Measurements from ENCODE around the gene PPIL4. TPM values are rescaled to one million over a fixed set of nuclear protein-coding genes. Genes with fewer than 3 reads are reported as not detected.

Gene PPIL4
- total RNA-seq, 1 experiment from 2014 or later = 27.7 TPM

DNA sequence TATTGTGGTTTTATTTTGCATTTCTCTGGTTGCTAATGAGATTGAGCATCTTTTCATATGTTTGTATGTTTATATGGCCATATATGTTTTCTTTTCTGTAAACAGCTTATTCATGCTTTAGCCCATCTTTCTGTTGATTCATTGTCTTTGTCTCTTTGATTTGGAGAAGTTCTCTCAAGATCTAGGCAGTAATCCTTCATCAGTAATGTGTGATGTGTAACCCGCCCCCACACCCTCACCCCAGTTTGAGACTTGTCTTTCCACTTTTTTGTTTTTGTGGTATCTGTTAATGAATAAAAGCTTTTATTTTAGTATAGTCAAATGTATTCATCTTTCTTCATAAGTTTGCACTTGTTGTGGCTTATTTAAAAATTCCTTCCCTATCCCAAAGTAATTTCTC, 87.0 kb downstream of the PPIL4 start:
- ATAC-seq (no peak), DNase-seq (ENCODE audit: low spot score) (no peak)
- ChIA-PET CTCF (interaction anchor here (1.4 kb wide), 1 partner anchor 27 kb away, joined by 4 read pairs; no protein-coding TSS in a partner anchor), POLR2A (no interaction called here)
- no peak for TF ChIP-seq E2F5 (CRISPR knock-in tag; IDR thresholded peaks at IDR 0.05)
- TF ChIP-seq TCF7 (CRISPR knock-in tag; IDR thresholded peaks at IDR 0.05; ENCODE audit: low read depth) = no peak
- no peak for TF ChIP-seq MAX (CRISPR knock-in tag; IDR thresholded peaks at IDR 0.05)
- Mint-ChIP-seq H3K9me3 (no peaks in the 10 kb centered on the region), H3K27ac (no peak overlapping the region), H3K36me3 (no peaks in the 10 kb centered on the region), H3K4me3 (no peak overlapping the region), H3K27me3 (ENCODE audit: low read depth) (no peaks in the 10 kb centered on the region; the same call in 1 of the 2 replicates), H3K4me1 (no peaks in the 10 kb centered on the region)

DNA sequence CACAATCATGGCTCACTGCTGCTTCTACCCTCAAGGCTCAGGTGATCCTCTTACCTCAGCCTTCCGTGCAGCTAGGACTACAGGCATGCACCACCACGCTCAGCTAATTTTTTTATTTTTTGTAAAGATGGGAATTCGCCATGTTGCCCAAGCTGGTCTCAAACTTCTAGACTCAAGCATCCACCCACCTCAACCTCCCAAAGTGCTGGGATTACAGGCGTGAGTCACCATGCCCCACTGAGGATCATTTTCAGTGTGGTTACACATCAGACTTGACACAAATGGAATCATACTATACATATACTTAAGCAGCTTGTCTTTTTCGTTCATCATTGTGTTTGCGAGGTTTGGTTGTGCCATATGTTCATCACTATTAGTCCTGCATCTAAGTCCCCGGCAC, 87.6 kb downstream of the PPIL4 start:
- TF ChIP-seq ZSCAN18 (CRISPR knock-in tag; IDR thresholded peaks at IDR 0.05) (no peak), MAX (CRISPR knock-in tag; IDR thresholded peaks at IDR 0.05) (no peak), FOXP4 (CRISPR knock-in tag; IDR thresholded peaks at IDR 0.05) (no peak), NFATC4 (CRISPR knock-in tag; IDR thresholded peaks at IDR 0.05) (no peak), FOXK1 (CRISPR knock-in tag; IDR thresholded peaks at IDR 0.05) (no peak)
- TF ChIP-seq, protein P1, sequence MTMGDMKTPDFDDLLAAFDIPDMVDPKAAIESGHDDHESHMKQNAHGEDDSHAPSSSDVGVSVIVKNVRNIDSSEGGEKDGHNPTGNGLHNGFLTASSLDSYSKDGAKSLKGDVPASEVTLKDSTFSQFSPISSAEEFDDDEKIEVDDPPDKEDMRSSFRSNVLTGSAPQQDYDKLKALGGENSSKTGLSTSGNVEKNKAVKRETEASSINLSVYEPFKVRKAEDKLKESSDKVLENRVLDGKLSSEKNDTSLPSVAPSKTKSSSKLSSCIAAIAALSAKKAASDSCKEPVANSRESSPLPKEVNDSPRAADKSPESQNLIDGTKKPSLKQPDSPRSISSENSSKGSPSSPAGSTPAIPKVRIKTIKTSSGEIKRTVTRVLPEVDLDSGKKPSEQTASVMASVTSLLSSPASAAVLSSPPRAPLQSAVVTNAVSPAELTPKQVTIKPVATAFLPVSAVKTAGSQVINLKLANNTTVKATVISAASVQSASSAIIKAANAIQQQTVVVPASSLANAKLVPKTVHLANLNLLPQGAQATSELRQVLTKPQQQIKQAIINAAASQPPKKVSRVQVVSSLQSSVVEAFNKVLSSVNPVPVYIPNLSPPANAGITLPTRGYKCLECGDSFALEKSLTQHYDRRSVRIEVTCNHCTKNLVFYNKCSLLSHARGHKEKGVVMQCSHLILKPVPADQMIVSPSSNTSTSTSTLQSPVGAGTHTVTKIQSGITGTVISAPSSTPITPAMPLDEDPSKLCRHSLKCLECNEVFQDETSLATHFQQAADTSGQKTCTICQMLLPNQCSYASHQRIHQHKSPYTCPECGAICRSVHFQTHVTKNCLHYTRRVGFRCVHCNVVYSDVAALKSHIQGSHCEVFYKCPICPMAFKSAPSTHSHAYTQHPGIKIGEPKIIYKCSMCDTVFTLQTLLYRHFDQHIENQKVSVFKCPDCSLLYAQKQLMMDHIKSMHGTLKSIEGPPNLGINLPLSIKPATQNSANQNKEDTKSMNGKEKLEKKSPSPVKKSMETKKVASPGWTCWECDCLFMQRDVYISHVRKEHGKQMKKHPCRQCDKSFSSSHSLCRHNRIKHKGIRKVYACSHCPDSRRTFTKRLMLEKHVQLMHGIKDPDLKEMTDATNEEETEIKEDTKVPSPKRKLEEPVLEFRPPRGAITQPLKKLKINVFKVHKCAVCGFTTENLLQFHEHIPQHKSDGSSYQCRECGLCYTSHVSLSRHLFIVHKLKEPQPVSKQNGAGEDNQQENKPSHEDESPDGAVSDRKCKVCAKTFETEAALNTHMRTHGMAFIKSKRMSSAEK (CRISPR knock-in tag; IDR thresholded peaks at IDR 0.05; ENCODE audit: borderline replicate concordance) = no peak
- TF ChIP-seq, protein P2, sequence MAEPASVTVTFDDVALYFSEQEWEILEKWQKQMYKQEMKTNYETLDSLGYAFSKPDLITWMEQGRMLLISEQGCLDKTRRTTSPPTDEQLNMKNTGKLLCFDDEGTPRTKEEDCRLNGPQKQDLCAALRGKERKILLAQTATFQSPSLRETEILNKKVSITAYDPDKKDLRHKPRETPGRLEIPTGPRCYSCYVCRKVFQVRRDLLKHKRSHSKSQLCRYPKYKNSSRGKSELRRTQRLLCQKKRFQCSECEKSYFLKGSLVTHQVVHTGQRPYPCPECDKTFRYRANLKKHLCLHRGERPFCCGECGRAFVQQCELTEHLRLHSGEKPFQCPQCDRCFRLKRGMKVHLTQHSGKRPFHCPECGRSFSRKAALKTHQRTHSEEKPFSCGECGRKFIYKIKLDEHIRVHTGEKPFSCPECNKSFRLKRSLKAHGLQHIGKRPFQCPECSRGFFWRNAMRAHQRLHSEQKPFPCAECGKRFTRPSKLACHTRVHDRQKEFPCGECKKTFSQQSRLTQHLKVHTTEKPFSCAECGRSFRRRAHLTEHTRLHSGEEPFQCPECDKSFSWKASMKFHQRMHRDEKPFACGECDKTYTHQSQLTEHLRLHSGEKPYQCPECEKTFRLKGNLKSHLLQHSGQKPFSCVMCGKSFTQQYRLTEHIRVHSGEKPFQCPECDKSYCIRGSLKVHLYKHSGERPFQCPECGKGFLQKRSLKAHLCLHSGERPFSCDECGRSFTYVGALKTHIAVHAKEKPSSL (CRISPR knock-in tag; conservative IDR thresholded peaks at IDR 0.05) = no peak
- TF ChIP-seq, protein P3, sequence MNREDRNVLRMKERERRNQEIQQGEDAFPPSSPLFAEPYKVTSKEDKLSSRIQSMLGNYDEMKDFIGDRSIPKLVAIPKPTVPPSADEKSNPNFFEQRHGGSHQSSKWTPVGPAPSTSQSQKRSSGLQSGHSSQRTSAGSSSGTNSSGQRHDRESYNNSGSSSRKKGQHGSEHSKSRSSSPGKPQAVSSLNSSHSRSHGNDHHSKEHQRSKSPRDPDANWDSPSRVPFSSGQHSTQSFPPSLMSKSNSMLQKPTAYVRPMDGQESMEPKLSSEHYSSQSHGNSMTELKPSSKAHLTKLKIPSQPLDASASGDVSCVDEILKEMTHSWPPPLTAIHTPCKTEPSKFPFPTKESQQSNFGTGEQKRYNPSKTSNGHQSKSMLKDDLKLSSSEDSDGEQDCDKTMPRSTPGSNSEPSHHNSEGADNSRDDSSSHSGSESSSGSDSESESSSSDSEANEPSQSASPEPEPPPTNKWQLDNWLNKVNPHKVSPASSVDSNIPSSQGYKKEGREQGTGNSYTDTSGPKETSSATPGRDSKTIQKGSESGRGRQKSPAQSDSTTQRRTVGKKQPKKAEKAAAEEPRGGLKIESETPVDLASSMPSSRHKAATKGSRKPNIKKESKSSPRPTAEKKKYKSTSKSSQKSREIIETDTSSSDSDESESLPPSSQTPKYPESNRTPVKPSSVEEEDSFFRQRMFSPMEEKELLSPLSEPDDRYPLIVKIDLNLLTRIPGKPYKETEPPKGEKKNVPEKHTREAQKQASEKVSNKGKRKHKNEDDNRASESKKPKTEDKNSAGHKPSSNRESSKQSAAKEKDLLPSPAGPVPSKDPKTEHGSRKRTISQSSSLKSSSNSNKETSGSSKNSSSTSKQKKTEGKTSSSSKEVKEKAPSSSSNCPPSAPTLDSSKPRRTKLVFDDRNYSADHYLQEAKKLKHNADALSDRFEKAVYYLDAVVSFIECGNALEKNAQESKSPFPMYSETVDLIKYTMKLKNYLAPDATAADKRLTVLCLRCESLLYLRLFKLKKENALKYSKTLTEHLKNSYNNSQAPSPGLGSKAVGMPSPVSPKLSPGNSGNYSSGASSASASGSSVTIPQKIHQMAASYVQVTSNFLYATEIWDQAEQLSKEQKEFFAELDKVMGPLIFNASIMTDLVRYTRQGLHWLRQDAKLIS (CRISPR knock-in tag; IDR thresholded peaks at IDR 0.05; ENCODE audit: borderline replicate concordance) = no peak
- Mint-ChIP-seq H3K27ac (no peak overlapping the region), H3K9me3 (no peaks in the 10 kb centered on the region), H3K4me3 (no peak overlapping the region), H3K4me1 (no peaks in the 10 kb centered on the region), H3K27me3 (ENCODE audit: low read depth) (peaks cover 5% of the 10 kb centered on the region), H3K36me3 (no peaks in the 10 kb centered on the region)
- POLR2A ChIA-PET = no interaction called here
- ATAC-seq (no peak), DNase-seq (ENCODE audit: low spot score) (no peak)
- CTCF ChIA-PET = interaction anchor here (1.4 kb wide), 1 partner anchor 26 kb away, joined by 4 read pairs; no protein-coding TSS in a partner anchor

All from WTC11 (cell line).